Pons (tissue), 1 donor: Measurements from ENCODE around the gene EFHC1.

Experiments used
- DNase-seq: peaks from one replicate; pipeline ENCODE4 v3.0.0-alpha.2; 2016; ENCODE audit warnings: low spot score

The EFHC1 gene

GRCh38 chr6:52518279-52518945 is 98.3 kb downstream of the EFHC1 start:
- DNase-seq = no peak

- no peak for DNase-seq
Observed at GRCh38 chr6:52519618-52520017, 99.5 kb downstream of the EFHC1 start.

GRCh38 chr6:52522151-52522626 is 102.0 kb downstream of the EFHC1 start:
- DNase-seq = no peak

- no peak for DNase-seq
Observed at GRCh38 chr6:52522655-52523054, 102.5 kb downstream of the EFHC1 start.

- no peak for DNase-seq
Observed at GRCh38 chr6:52523378-52524142, 103.4 kb downstream of the EFHC1 start.

- DNase-seq = no peak
Observed at GRCh38 chr6:52524918-52525317, 104.8 kb downstream of the EFHC1 start.

GRCh38 chr6:52526634-52527033 is 106.5 kb downstream of the EFHC1 start:
- no peak for DNase-seq

GRCh38 chr6:52527436-52527835 is 107.3 kb downstream of the EFHC1 start:
- no peak for DNase-seq

- DNase-seq = no peak
Observed at GRCh38 chr6:52529311-52529710, 109.2 kb downstream of the EFHC1 start.

- DNase-seq = no peak
Observed at GRCh38 chr6:52530351-52530750, 110.2 kb downstream of the EFHC1 start.

GRCh38 chr6:52531396-52531795 is 111.3 kb downstream of the EFHC1 start:
- DNase-seq = no peak

- DNase-seq = no peak
Observed at GRCh38 chr6:52531834-52532233, 111.7 kb downstream of the EFHC1 start.

GRCh38 chr6:52532457-52532856 is 112.3 kb downstream of the EFHC1 start:
- DNase-seq = no peak

GRCh38 chr6:52533491-52533890 is 113.3 kb downstream of the EFHC1 start:
- no peak for DNase-seq

- DNase-seq = no peak
Observed at GRCh38 chr6:52534363-52534762, 114.2 kb downstream of the EFHC1 start.

GRCh38 chr6:52534966-52535390 is 114.8 kb downstream of the EFHC1 start:
- no peak for DNase-seq

- DNase-seq = no peak
Observed at GRCh38 chr6:52535711-52536423, 115.7 kb downstream of the EFHC1 start.

GRCh38 chr6:52536424-52536916 is 116.3 kb downstream of the EFHC1 start:
- DNase-seq = no peak

GRCh38 chr6:52537001-52537753 is 117.0 kb downstream of the EFHC1 start:
- no peak for DNase-seq

GRCh38 chr6:52538252-52538900 is 118.2 kb downstream of the EFHC1 start:
- DNase-seq = no peak

- no peak for DNase-seq
Observed at GRCh38 chr6:52538901-52539354, 118.8 kb downstream of the EFHC1 start.
